ENCODE results near the gene B9D2.

- no peak for TF ChIP-seq CTCF (conservative IDR thresholded peaks at IDR 0.05 in 1 of 2, IDR thresholded peaks at IDR 0.05 in 1 of 2; ENCODE audit: low read depth in 1 of 2, low read length in 2 of 2)
- TF ChIP-seq EZH2 (IDR thresholded peaks at IDR 0.05; ENCODE audit: low read length, missing control alignments) = no peak
These were observed 44.3 kb upstream of the B9D2 start for GRCh38 chr19:41408256-41408655.
